Measurements from ENCODE around the gene TNS4.

The TNS4 gene

GRCh38 chr17:40456396-40456951 lies 44.9 kb downstream of the TNS4 start:
- no peak for DNase-seq (ENCODE audit: low spot score)

GRCh38 chr17:40454613-40454995 lies 46.8 kb downstream of the TNS4 start:
- no peak for DNase-seq (ENCODE audit: low spot score)

- DNase-seq (ENCODE audit: low spot score), result no peak
Observed at GRCh38 chr17:40453881-40454612, 47.4 kb downstream of the TNS4 start.

- no peak for DNase-seq (ENCODE audit: low spot score)
Observed at GRCh38 chr17:40452921-40453378, 48.5 kb downstream of the TNS4 start.

GRCh38 chr17:40452216-40452787 lies 49.1 kb downstream of the TNS4 start:
- DNase-seq (ENCODE audit: low spot score), result no peak

GRCh38 chr17:40451420-40451819 lies 50.0 kb downstream of the TNS4 start:
- DNase-seq (ENCODE audit: low spot score), result no peak

- DNase-seq (ENCODE audit: low spot score), result no peak
Observed at GRCh38 chr17:40450175-40450574, 51.2 kb downstream of the TNS4 start.

- no peak for DNase-seq (ENCODE audit: low spot score)
Observed at GRCh38 chr17:40448639-40449261, 52.7 kb downstream of the TNS4 start.

GRCh38 chr17:40448213-40448638 lies 53.2 kb downstream of the TNS4 start:
- no peak for DNase-seq (ENCODE audit: low spot score)

GRCh38 chr17:40447806-40448205 lies 53.6 kb downstream of the TNS4 start:
- DNase-seq (ENCODE audit: low spot score), result no peak

GRCh38 chr17:40447148-40447644 lies 54.2 kb downstream of the TNS4 start:
- DNase-seq (ENCODE audit: low spot score), result no peak

GRCh38 chr17:40445751-40446468 lies 55.5 kb downstream of the TNS4 start:
- DNase-seq (ENCODE audit: low spot score), result no peak

- no peak for DNase-seq (ENCODE audit: low spot score)
Observed at GRCh38 chr17:40443988-40444899, 57.2 kb downstream of the TNS4 start.

GRCh38 chr17:40443196-40443987 lies 58.0 kb downstream of the TNS4 start, which contains the start of gene IGFBP4:
TSS of gene IGFBP4 (plus strand) at chr17:40443450. CDS start at chr17:40443736, 286 bp downstream.
- peak; percentile 94 for DNase-seq (ENCODE audit: low spot score)

GRCh38 chr17:40442392-40443195 lies 58.8 kb downstream of the TNS4 start:
- DNase-seq (ENCODE audit: low spot score), result no peak

GRCh38 chr17:40440166-40440565 lies 61.3 kb downstream of the TNS4 start:
- no peak for DNase-seq (ENCODE audit: low spot score)

GRCh38 chr17:40437095-40437732 lies 64.2 kb downstream of the TNS4 start:
- DNase-seq (ENCODE audit: low spot score), result no peak

GRCh38 chr17:40436636-40437035 lies 64.8 kb downstream of the TNS4 start:
- no peak for DNase-seq (ENCODE audit: low spot score)

Measured in ecto neural progenitor cell (in vitro differentiated cells).